NCI-H526 (cell line): Measurements from ENCODE around the gene ROCK2.

ENCODE experiments used
- DNase-seq, 2 experiments: peaks; one replicate each; lab custom pipeline; 2025; lab: John Stamatoyannopoulos, UW

ROCK2 gene

GRCh38 chr2:11344342-11344955 lies at the start of gene ROCK2:
ROCK2 (minus strand) TSS chr2:11344636; CDS start chr2:11344136, 500 bp downstream.
- peak; percentile 74 to 92 for DNase-seq

GRCh38 chr2:11393711-11394236 lies 49.3 kb upstream of the ROCK2 start:
- no peak for DNase-seq

DNA sequence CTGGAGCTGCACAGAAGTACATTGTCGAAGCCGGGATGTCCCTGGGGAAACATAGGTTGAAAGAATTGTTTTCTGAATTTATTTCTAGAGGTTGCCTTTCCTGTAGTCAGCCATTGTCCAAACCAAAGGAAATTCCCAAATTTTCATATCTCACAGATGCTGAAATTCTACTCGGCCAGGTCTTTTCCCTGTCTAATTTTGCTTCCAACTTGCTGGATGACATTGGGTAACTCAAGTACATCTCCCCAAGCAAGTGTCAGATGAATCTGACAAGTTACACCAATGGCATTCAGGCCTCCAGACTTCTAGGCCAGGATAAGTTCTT lies 47.5 kb upstream of the ROCK2 start:
- DNase-seq: no peak

- DNase-seq: no peak
Measured at GRCh38 chr2:11390399-11390658, 45.9 kb upstream of the ROCK2 start.

GRCh38 chr2:11389551-11390398 lies 45.3 kb upstream of the ROCK2 start:
- DNase-seq: no peak

- DNase-seq: no peak
Measured at GRCh38 chr2:11389052-11389420, 44.6 kb upstream of the ROCK2 start.

DNA sequence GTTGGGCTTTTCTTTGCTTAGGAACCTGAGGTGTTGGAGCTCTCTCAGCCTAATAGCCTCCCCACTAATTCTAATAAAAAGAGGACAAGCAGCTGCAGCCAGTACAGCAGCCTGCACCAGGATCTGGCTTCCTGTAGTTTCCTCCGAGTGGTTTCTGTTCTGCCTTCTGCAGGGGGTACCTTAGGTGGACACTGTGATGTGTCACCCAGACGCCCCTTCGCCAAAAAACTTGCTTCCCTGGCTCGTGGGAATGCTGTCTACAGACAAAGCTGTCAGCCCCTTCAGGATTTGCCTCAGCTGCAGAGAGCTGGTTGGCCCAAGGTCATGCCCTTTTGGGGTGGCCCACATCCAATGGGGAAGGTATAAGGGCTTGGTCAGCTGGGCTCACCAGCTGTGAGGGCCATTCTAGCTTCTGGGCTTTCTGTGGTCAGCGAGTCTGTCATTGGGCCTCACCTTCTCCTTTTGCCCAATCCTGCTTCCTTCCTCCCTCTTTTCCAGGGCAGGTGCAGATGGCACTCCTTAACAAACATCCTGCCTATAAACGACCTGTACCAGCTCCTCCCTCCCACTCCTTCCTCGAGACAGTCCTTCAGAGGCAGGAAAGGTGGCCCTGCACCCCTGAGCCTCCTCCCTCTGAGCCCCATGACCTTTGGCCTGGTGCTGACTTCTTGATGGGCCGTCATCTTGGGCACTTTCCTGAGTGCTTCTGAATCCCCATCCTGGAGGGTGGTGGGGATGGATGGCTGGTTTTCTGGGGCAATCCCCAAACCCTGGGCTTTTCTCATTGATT lies 44.0 kb upstream of the ROCK2 start:
- no peak for DNase-seq

DNA sequence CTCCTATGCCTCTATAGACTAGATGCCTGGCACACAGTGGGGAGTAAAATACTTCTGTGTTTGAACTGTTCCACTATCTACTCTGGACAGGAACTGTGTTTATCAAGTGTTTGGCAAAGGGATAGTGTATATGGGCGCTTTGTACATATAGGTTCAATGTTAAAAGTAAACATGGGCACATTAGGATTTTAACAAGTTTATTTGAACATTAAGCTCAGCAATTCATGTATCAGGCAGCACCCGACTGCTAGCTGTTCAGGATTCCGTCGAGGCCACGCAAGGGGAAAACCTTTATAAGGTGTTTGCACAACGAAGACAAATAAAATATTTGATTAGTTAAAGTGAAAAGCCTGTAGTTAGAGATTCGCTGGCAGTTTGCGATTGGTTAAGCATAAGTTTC lies 43.4 kb upstream of the ROCK2 start:
- DNase-seq: no peak

- DNase-seq: no peak
Measured at GRCh38 chr2:11387100-11387390, 42.6 kb upstream of the ROCK2 start.

DNA sequence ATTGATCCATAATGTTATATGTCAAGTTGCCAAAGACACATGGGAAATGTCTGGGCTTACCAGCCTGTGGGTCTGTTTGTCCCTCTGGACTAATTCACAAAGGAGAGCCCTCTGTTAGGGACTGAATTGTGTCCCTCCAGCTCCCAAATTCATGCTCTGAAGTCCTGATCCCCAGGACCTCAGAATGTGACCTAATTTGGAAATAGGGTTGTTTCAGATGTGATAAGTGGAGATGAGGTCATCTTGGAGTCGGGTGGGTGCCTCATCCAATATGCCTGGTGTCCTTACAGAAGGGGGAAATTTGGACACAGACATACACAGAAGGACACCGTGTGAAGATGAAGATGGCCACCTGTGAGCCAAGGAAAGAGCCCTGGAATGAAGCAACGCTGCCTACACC lies 41.4 kb upstream of the ROCK2 start:
- no peak for DNase-seq

DNA sequence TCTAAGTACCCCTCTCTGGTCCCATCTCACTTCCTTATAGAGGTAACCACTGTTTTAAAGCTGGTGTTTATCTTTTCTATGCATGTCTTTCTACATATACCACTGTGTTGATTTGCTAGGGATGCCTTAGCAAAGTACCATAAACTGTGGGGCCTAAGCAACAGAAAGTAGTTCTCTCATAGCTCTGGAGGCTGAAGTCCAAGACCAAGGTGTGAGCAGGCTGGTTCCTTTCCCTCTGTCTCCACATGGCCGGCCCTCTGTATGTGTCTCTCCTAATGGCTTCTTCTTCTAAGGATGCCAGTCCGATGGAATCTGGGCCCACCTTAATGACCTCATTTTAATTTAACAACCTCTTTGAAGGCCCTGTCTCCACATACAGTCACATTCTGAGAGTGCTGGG lies 40.8 kb upstream of the ROCK2 start:
- DNase-seq: no peak

DNA sequence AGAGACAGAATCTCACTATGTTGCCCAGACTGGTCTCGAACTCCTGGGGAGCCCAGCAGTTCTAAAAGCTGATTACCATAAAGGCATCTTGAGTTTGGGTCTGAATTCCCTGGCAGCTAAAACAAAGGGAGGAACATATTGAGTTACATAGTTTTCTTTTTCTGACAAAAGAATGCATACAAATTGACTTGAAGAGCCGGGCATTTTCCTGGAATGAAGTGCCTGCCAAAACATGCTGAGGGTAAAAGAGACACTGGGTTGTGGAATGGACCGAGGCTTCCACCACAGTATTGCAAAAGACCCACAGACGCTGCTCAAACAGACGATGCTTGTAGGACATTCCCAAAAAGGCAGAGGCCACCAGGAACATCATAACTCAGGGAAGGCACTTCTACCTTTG lies 35.1 kb upstream of the ROCK2 start:
- no peak for DNase-seq

DNA sequence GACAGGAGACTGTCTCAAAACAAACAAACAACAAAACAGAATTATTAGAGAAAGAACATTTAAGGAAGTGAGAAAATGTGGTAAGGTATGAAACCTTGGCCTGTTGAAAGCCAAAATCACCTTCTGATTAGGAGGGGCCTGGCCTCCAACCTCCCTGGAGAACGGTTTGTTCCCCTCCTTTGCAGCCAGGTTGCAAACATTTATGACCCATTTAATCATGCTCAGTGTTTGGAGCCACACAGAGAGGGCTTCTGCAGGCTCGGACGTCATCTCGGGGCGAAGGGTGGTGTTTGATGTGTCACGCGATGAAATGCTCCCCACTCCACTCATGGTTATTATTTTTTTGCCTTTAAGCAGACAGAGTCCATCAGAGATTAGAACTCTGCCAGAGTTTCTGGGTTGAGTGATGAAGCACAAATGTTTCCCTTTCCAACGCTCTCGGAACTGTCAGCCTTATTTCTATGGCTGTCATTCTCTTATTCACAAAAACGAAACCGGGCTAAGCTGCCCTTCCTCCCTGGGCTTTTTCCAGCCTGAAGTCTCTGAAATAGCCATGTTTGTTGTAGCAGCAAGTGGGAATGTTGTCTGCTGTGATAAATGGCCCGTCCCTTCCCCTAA lies 33.6 kb upstream of the ROCK2 start:
- no peak for DNase-seq

DNA sequence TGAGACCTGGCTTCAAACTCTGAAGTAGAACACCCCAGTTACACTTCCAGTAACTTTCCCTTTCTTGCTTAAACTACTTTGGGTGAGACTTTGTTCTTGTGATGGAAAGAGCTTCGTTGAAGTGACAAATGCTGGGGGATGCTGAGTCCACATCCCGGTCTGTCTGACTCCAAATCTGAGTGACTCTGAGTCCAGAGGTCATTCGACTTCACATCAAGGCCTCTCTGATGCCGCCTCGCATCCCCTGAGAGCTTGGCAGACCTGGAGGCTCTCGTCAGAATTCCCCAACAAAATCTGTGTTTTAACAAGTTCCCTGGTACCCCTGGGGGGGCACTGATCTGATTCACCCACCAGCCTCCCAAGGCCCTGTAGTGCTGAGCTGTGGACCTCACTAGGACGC lies 31.6 kb upstream of the ROCK2 start:
- DNase-seq: no peak

GRCh38 chr2:11375689-11376027 lies 31.2 kb upstream of the ROCK2 start:
- DNase-seq: no peak

DNA sequence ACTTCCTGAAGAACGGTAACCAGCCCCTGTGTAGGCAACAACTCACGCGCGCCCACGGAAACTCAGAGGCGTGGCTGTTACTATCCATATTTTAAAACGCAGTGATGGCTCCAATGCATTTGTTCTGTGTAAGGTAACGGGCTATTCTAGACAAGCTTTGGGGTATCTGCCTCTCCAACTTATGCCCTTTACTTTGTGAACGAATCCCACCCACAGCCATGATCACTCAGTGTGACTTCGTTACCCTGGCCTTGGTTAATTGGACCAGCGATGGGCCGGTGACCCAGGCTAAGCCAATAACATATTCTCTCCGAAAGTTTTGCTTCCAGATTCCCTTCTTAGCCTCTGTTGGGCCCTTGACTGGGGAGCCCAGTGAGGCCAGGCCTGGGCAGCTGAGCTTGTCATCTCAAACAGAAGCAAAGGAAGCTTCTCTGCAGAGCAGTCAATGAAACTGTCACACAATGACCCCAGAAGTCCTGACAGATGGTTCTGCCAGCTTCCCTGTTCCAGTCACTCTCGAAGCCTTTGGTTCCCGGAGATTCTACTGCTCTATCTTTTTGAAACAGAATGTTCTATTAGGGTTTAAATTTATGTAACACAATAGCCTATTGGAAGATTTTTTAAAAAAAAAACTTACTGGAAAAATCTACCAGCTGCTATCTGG lies 30.7 kb upstream of the ROCK2 start:
- DNase-seq: no peak

GRCh38 chr2:11373096-11373495 lies 28.7 kb upstream of the ROCK2 start:
- no peak for DNase-seq

GRCh38 chr2:11371092-11371937 lies 26.9 kb upstream of the ROCK2 start:
- no peak for DNase-seq

GRCh38 chr2:11370377-11371091 lies 26.1 kb upstream of the ROCK2 start:
- DNase-seq: no peak

DNA sequence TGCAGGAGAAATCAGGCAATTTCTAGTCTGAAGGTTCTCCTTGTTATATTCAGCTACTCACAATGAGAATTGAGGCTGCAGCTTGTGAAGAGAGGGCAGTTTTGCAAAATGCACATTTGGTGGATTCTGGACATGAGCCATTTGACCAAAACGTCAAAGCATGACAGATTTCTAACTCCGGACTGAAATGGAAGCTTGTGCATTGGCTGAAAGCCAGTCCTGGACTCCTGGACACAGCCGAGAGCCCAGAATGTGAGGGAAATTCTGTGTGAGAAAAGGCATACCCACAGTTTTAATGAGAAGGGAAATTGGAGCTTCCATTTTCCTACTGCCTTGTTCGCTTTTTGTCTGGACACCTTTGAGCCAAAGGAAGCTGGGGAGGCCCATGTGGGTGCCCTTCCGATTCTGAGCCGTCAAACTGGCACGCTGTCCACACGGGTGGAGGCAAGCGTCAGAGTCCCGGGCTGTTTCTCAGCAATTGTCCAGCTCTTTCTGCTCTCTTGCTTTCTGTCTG lies 23.7 kb upstream of the ROCK2 start:
- peak in 1 of 2 experiments; percentile 43 for DNase-seq
